Right lobe of liver (tissue), 6 donors: ENCODE results near the gene SIK3. TPM values are rescaled to one million over a fixed set of nuclear protein-coding genes. Genes with fewer than 3 reads are reported as not detected.

ENCODE experiments used
- ATAC-seq, 4 donors: fragments of 200-7000 bp; cut with Tn5 transposase; one replicate each; pipeline ENCODE4 v1.9.1; 2020; ENCODE audit warnings: mild to moderate bottlenecking in 4 of 4, moderate library complexity in 4 of 4
- DNase-seq, 3 donors: peaks; one replicate each; pipeline ENCODE4 v3.0.0-alpha.2; 2020
- H3K27ac ChIP-seq, 3 donors: fragments of 200-600 bp; one replicate each; pipeline ENCODE4 v1.8.0; 2022
- H3K27me3 ChIP-seq, 2 donors: fragments of 200-600 bp; one replicate each; pipeline ENCODE4 v1.8.0; 2022
- H3K36me3 ChIP-seq, 4 donors: fragments of 200-600 bp; sonication (generic) in 1 of 4; one replicate each; pipeline versions ENCODE4 v1.5.1 to v1.8.0; 2017 to 2022; ENCODE audit warnings: control low read depth in 1 of 4
- H3K4me1 ChIP-seq, 4 donors: fragments of 200-600 bp; sonication (generic) in 1 of 4; one replicate each; pipeline versions ENCODE4 v1.5.1 to v1.8.0; 2017 to 2022; ENCODE audit warnings: control low read depth in 1 of 4
- H3K4me3 ChIP-seq, 3 donors: fragments of 200-600 bp; one replicate each; pipeline ENCODE4 v1.8.0; 2022
- H3K9me3 ChIP-seq, 4 donors: fragments of 200-600 bp; sonication (generic) in 1 of 4; one replicate each; pipeline versions ENCODE4 v1.5.1 to v1.8.0; 2017 to 2022; ENCODE audit warnings: control low read depth in 1 of 4
- POLR2A ChIP-seq: fragments of 450-650 bp; IDR thresholded peaks from one replicate; pipeline ENCODE4 v1.6.1; 2017; ENCODE audit warnings: antibody characterized with exemption, mild to moderate bottlenecking
- WGBS: methylation state at CpG from one replicate; pipeline ENCODE4 v1.1.6; 2018; ENCODE audit warnings: low coverage, low lambda C conversion rate; ENCODE audit not compliant: insufficient coverage; ENCODE audit errors: missing lambda C conversion rate; 5-methylcytosine and 5-hydroxymethylcytosine counted together
- intact Hi-C, 2 donors: fragments of 100-400 bp; cut with DNase I; formaldehyde crosslinking; loops; one replicate each; pipeline versions ENCODE4 v1.11.2 to v1.14.1; 2022
- total RNA-seq, 6 experiments: library from RNA; depleted of rRNA in 2 of 6; stranded (reverse); fragments of >200 nt in 2 of 6; fragmentation: NEBNext Ultra II Directional in 3 of 6; extraction: Animal tissue kit (Norgen Biotek cat#: 25700) in 3 of 6; gene quantifications; one replicate each; pipeline versions ENCODE4 v1.1.0 to v1.2.4, GENCODE V29; 2016 to 2023
- TF ChIP-seq, protein P1 (sequence below), 4 donors: fragments of 200-600 bp in 3 of 4; fragments of 450-650 bp in 1 of 4; IDR thresholded peaks; one replicate each; pipeline versions ENCODE4 v1.5.1 to v1.8.0; 2016 to 2022; ENCODE audit warnings: antibody characterized with exemption in 4 of 4, mild to moderate bottlenecking in 2 of 4
- donor health status: DM: no; HTN: yes; CAD: no.
- donor health status: DM: no; HTN: no; CAD: no.
- donor health status: DM: no; HTN: no; CAD: no.
- donor health status: DM: no; HTN: yes; CAD: no.
- donor health status: DM: no; HTN: yes; CAD: no.

Gene SIK3
- total RNA-seq, 6 experiments from 2014 or later, result 22.0 to 35.4 (median 26.8) TPM

DNA sequence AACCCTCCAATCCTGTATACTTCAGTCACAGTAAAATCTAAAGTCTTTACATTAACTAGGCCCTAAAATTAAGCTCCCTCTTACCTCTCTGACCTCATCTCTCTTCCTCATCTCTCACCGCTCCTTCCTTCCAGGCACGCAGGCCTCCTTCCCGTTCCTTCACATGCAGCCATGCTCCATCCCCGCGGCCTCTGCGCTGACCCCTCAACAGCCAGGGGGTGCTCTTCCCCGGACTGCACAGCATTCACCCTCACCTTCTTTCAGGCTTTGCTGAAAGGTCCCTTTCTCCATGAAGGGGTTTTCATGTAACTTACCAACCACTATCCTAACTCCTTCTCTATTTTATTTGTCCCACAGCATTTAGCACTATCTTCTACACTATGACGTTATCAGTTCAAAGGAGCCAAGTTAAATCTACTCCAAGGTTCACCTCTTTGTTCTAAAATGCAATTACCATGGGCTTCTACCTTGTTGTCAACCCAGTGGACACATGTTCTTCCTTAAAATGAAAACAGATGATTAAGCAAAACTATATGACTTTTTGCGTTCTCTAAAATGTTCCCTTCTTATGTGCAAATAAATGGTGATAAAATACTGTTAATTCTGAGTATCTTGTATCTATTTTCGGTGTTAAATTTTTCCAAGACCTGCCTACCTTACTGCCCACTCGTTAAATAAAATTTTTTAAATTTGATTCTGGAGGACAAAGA, 203.0 kb downstream of the SIK3 start:
- TF ChIP-seq POLR2A, result no peak
- TF ChIP-seq, protein P1, sequence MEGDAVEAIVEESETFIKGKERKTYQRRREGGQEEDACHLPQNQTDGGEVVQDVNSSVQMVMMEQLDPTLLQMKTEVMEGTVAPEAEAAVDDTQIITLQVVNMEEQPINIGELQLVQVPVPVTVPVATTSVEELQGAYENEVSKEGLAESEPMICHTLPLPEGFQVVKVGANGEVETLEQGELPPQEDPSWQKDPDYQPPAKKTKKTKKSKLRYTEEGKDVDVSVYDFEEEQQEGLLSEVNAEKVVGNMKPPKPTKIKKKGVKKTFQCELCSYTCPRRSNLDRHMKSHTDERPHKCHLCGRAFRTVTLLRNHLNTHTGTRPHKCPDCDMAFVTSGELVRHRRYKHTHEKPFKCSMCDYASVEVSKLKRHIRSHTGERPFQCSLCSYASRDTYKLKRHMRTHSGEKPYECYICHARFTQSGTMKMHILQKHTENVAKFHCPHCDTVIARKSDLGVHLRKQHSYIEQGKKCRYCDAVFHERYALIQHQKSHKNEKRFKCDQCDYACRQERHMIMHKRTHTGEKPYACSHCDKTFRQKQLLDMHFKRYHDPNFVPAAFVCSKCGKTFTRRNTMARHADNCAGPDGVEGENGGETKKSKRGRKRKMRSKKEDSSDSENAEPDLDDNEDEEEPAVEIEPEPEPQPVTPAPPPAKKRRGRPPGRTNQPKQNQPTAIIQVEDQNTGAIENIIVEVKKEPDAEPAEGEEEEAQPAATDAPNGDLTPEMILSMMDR (IDR thresholded peaks at IDR 0.05), result peak in 3 of 4 donors; percentile 19 to 32 (median 28)
- DNase-seq (no peak), ATAC-seq (peak; percentile 42 to 66 (median 48))
- intact Hi-C loops, result no loop called here
- Histone ChIP-seq H3K9me3 (no peaks in the 10 kb centered on the region), H3K27ac (no peak overlapping the region), H3K36me3 (peaks cover 0 to 30% (median 3%) of the 10 kb centered on the region in 4 donors), H3K4me1 (no peaks in the 10 kb centered on the region), H3K4me3 (no peak overlapping the region), H3K27me3 (no peaks in the 10 kb centered on the region)
- WGBS, result 69% methylated on average over 11 of the region's 11 CpGs

DNA sequence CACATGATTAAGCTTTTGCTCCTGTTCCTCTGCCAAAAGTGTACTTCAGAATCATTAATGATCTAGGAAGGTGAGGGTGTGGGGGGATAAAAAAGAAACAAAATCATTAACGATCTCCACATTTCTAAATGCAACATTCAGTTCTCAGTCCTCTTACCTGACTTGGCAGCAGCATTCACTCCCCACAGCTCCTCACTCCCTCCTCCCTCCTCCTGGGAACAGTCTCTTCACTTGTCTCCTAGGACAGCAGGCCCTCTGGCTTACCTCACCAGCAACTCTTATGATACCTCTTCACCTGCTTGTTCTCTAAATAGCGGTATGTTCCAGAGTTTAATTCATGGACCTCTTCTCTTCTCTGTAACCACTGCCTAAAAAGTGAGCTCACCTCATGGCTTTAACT, 204.3 kb downstream of the SIK3 start:
- Histone ChIP-seq H3K27ac (no peak overlapping the region), H3K9me3 (no peaks in the 10 kb centered on the region), H3K36me3 (peaks cover 0 to 30% (median 3%) of the 10 kb centered on the region in 4 donors), H3K27me3 (no peaks in the 10 kb centered on the region), H3K4me1 (peaks cover 0 to 4% (median under 1%) of the 10 kb centered on the region in 4 donors), H3K4me3 (no peak overlapping the region)
- WGBS, result 84% methylated on average over 2 of the region's 2 CpGs
- ATAC-seq (no peak), DNase-seq (no peak)
- TF ChIP-seq, protein P1 (IDR thresholded peaks at IDR 0.05), result no peak
- TF ChIP-seq POLR2A, result no peak
- intact Hi-C loops, result no loop called here

DNA sequence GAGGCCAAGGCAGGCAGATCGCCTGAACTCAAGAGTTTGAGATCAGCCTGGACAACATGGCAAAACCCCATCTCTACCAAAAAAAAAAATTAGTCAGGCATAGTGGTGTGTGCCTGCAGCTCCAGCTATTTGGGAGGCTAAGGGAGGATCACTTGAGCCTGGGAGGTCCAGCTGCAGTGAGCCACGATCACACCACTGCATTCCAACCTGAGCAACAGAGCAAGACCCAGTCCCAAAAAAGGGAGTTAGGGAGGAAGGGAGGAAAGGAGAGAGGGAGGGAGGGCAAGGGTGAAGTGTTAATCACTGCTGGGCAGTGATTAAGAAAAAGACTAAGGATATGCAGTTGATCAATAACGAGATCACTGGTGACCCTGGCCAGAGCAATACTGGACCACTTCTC, 204.8 kb downstream of the SIK3 start:
- Histone ChIP-seq H3K4me1 (peaks cover 0 to 9% (median 2%) of the 10 kb centered on the region in 4 donors), H3K9me3 (no peaks in the 10 kb centered on the region), H3K27me3 (no peaks in the 10 kb centered on the region), H3K4me3 (no peak overlapping the region), H3K27ac (no peak overlapping the region), H3K36me3 (peaks cover 0 to 30% (median 3%) of the 10 kb centered on the region in 4 donors)
- ATAC-seq (no peak), DNase-seq (no peak)
- intact Hi-C loops, result no loop called here
- 89% methylated on average over 1 of the region's 3 CpGs for WGBS
- TF ChIP-seq POLR2A, result no peak

DNA sequence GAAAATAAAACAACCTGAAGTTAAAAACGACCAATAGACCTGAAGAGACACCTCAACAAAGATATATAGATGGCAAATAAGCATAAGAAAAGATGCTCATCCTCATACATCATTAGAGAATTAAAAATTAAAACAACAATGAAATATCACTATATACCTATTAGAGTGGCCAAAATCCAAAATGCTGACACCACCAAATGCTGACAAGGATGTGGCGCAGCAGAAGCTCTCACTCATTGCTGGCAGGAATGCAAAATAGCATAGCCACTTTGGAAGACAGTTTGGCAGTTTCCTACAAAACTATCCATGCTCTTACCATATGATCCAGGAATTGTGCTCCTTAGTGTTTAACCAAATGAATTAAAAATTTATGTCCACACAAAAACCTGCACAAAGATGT, 205.9 kb downstream of the SIK3 start:
- no peaks in the 10 kb centered on the region for H3K9me3 ChIP-seq

DNA sequence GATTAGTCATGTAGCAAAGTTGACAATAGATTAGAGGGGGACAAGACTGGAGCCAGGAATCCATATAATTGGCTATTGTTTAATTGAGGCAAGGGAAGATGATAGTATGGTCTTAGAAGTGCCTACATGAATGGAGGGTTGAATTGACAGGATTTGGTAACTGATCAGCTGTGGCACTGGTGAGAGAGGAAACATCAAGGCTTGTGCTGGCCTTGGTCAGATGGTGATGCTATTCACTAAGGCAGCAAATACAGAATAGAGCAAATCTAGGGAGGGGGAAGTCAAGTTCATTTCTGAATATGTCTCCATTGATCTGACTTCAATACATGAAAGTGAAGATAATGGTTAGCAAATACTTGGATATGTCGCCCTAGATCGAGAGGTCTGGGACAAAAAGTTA, 206.5 kb downstream of the SIK3 start:
- WGBS, result 94% methylated on average over 2 of the region's 2 CpGs
- H3K4me1 ChIP-seq, result peaks cover 0 to 9% (median 3%) of the 10 kb centered on the region in 4 donors
- no peaks in the 10 kb centered on the region for H3K9me3 ChIP-seq
- peaks cover 0 to 28% (median 3%) of the 10 kb centered on the region in 4 donors for H3K36me3 ChIP-seq
- no peak for TF ChIP-seq POLR2A
- TF ChIP-seq, protein P1 (IDR thresholded peaks at IDR 0.05), result no peak
- H3K27me3 ChIP-seq, result no peaks in the 10 kb centered on the region
- DNase-seq (no peak), ATAC-seq (no peak)
- intact Hi-C loops, result no loop called here
- H3K27ac ChIP-seq, result no peak overlapping the region
- no peak overlapping the region for H3K4me3 ChIP-seq

More for the DNA sequence above, 205.9 kb downstream of the SIK3 start:
- Histone ChIP-seq H3K4me1 (peaks cover 0 to 9% (median 3%) of the 10 kb centered on the region in 4 donors), H3K36me3 (peaks cover 0 to 30% (median 3%) of the 10 kb centered on the region in 4 donors), H3K27ac (no peak overlapping the region), H3K4me3 (no peak overlapping the region), H3K27me3 (no peaks in the 10 kb centered on the region)
- intact Hi-C loops, result no loop called here
- WGBS, result 91% methylated on average over 2 of the region's 2 CpGs
- no peak for DNase-seq
- no peak for ATAC-seq
- TF ChIP-seq, protein P1 (IDR thresholded peaks at IDR 0.05), result no peak
- no peak for TF ChIP-seq POLR2A
